Measurements from ENCODE around the gene CSF1. TPM values are rescaled to one million over a fixed set of nuclear protein-coding genes. Genes with fewer than 3 reads are reported as not detected.
A peak's percentile ranks its signal among the peaks of the same experiment; 100 is the strongest.

CSF1 gene
- total RNA-seq, 3 donors from 2014 or later = 28.2 to 54.7 (median 54.4) TPM

DNA sequence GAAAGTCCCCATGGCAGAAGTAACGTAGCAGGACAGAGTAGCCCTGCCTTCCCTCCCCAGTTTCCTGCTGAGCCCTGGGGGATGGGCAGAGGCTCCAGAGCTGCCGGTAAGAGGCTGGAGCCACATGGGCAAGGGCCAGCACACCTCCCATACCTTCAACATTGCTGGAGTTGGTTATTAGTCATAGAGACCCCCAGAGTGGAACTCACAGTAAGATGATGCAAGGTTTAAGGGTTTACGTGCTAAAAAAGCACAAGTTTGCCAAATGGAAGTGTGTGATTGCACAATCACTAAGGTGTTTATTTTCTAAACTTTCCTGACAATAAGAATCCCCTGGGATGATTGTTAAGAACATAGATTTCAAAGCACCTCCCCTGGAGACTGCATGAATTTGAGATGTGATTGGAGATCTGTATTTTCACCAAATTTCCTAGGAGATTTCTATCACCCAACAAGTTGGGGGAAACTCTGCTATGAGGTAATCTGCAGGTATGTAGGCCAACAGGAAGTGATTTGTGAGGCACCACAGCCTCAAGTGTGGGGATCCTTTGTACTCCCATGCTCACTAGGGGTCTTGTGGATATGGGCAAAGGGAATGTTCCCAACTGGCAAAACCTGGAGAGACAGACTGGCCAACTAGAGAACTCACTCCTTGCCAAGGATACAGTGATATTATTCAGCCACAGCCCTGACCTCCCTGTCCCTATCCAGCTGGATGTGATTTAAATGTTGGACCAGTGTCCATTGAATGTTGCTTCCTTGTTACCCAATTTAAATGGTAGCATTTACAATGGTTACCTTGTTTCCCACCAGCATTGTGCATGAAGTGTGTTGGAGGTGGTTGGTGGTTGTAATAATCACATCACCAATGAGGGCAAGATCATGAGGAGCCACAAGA, 37.1 kb upstream of the CSF1 start:
- intact Hi-C loops (cut with DNase I; ENCODE audit: low total_unique reads) = no loop called here
- Histone ChIP-seq H3K9me3 (no peaks in the 10 kb centered on the region), H3K4me1 (peaks cover 7 to 20% of the 10 kb centered on the region in 2 donors), H3K27ac (peak overlapping the region; percentile 74 to 85), H3K36me3 (no peaks in the 10 kb centered on the region), H3K4me3 (no peak overlapping the region), H3K27me3 (no peaks in the 10 kb centered on the region)
- peak in 1 of 2 donors; percentile 23 for DNase-seq (ENCODE audit: low spot score in 2 of 2)
- TF ChIP-seq POLR2A (IDR thresholded peaks at IDR 0.05) (no peak), POLR2AphosphoS5 (IDR thresholded peaks at IDR 0.05) (peak; percentile 16 to 42 (median 24))
- TF ChIP-seq, protein P1, sequence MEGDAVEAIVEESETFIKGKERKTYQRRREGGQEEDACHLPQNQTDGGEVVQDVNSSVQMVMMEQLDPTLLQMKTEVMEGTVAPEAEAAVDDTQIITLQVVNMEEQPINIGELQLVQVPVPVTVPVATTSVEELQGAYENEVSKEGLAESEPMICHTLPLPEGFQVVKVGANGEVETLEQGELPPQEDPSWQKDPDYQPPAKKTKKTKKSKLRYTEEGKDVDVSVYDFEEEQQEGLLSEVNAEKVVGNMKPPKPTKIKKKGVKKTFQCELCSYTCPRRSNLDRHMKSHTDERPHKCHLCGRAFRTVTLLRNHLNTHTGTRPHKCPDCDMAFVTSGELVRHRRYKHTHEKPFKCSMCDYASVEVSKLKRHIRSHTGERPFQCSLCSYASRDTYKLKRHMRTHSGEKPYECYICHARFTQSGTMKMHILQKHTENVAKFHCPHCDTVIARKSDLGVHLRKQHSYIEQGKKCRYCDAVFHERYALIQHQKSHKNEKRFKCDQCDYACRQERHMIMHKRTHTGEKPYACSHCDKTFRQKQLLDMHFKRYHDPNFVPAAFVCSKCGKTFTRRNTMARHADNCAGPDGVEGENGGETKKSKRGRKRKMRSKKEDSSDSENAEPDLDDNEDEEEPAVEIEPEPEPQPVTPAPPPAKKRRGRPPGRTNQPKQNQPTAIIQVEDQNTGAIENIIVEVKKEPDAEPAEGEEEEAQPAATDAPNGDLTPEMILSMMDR (IDR thresholded peaks at IDR 0.05) = no peak

DNA sequence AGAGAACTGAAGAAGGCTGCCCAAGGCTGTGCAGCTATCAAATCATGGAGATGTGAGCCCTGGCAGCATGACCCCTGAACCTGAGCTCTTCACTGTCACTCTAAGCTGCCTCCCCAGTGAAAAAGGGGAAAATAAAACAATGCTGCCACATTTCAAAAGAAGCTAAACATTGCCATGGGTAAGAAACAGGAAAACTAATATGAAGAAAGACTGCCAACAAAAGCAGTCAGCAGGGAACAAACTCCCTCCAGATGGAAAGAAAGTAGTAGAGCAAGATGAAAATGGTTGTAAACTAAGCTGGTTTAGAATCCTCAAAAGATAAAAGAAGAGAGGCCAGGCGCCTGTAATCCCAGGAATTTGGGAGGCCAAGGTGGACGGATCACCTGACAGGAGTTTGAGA, 36.2 kb upstream of the CSF1 start:
- no peaks in the 10 kb centered on the region for H3K27me3 ChIP-seq
- H3K36me3 ChIP-seq = no peaks in the 10 kb centered on the region
- no peak overlapping the region for H3K4me3 ChIP-seq
- peak overlapping the region; percentile 74 to 85 for H3K27ac ChIP-seq
- TF ChIP-seq POLR2AphosphoS5 (IDR thresholded peaks at IDR 0.05) = no peak
- TF ChIP-seq, protein P1 (IDR thresholded peaks at IDR 0.05) = no peak
- no peak for TF ChIP-seq POLR2A (IDR thresholded peaks at IDR 0.05)
- intact Hi-C loops (cut with DNase I; ENCODE audit: low total_unique reads) = no loop called here
- DNase-seq (ENCODE audit: low spot score in 2 of 2) = no peak
- H3K9me3 ChIP-seq = no peaks in the 10 kb centered on the region
- peaks cover 7 to 20% of the 10 kb centered on the region in 2 donors for H3K4me1 ChIP-seq

DNA sequence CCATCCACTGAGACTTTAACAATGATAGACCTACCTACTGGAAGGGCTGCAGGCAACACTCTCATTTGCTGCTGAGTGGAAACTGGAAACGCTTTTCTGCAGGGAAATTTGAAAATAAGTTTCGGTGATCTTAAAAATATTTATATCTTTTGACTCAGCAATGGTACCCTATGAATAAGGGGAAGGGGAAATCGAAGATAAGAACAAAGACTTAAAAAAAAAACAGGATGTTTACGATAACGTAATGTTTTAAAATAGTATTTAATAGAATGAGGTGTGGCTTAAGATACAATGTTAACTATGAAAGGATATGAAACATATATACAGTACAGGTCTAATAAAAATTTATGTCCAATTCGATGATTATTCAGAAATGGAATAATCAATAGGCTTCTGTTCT, 34.8 kb upstream of the CSF1 start:
- Histone ChIP-seq H3K27me3 (no peaks in the 10 kb centered on the region), H3K27ac (peak overlapping the region in 1 of 2 donors; percentile 5), H3K9me3 (no peaks in the 10 kb centered on the region), H3K4me1 (peaks cover 7 to 20% of the 10 kb centered on the region in 2 donors), H3K4me3 (no peak overlapping the region), H3K36me3 (no peaks in the 10 kb centered on the region)
- intact Hi-C loops (cut with DNase I; ENCODE audit: low total_unique reads) = loop anchor here (5.0 kb wide), 1 partner anchor 36 kb away; the partner anchor contains the start of gene CSF1
- TF ChIP-seq POLR2AphosphoS5 (IDR thresholded peaks at IDR 0.05) (no peak), POLR2A (IDR thresholded peaks at IDR 0.05) (no peak)
- TF ChIP-seq, protein P1 (IDR thresholded peaks at IDR 0.05) = no peak
- no peak for DNase-seq (ENCODE audit: low spot score in 2 of 2)

DNA sequence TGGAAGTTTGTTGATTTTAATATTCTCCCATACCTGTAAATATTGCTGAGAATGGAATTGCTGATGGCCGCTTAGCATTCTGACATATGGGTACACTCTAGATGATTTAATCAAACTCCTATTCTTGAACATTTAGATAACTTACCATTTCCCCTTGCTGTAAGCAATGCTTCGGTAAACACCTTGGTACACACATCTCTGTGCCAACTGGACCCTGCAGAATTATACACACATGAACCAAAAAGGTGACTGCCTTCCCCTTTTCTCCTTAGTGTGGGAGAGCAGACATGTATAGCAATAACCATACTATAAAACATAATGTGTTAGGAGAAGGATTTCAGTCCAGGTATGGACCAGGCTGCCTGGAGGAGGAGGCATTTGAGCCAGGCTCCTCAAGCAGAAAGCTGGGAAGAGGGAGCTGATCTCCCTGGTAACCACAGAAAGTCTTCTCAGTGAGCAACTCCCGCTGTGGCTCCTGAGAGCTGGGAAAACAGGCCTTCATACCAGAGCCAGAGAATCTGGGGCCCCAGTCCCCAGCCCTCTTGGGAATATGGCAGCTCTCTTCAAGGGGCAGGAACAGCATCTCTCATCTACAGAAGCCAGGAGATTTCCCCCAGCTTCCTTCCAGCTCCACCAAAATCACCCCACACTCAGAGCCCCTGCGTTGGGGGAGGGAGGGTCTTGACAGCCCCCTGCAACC, 33.9 kb upstream of the CSF1 start:
- Histone ChIP-seq H3K27ac (peak overlapping the region; percentile 83 to 97), H3K4me3 (peak overlapping the region in 2 of 3 donors; percentile 13 to 49), H3K27me3 (no peaks in the 10 kb centered on the region), H3K9me3 (no peaks in the 10 kb centered on the region), H3K4me1 (peaks cover 7 to 20% of the 10 kb centered on the region in 2 donors), H3K36me3 (no peaks in the 10 kb centered on the region)
- TF ChIP-seq POLR2AphosphoS5 (IDR thresholded peaks at IDR 0.05) (no peak), POLR2A (IDR thresholded peaks at IDR 0.05) (no peak)
- TF ChIP-seq, protein P1 (IDR thresholded peaks at IDR 0.05) = no peak
- no peak for DNase-seq (ENCODE audit: low spot score in 2 of 2)
- intact Hi-C loops (cut with DNase I; ENCODE audit: low total_unique reads) = loop anchor here (5.0 kb wide), 1 partner anchor 36 kb away; the partner anchor contains the start of gene CSF1

All from breast epithelium (tissue), 4 donors.